Stimulated activated CD4-positive, alpha-beta T cell treated with anti-CD3 and anti-CD28 coated beads, Interleukin-1b, Interleukin-23, amount 100 ng/mL, for 4 hours (primary cell): Measurements from ENCODE around the gene PRR16.
"Not testable (repeated sequence)": the region's sequence is repeated elsewhere in the genome, so short reads cannot be mapped to it uniquely, and the experiment has no call there.

Experiments
- DNase-seq, 2 donors: peaks; one replicate each; pipeline ENCODE4 v3.0.0-alpha.2; 2020; ENCODE audit warnings: low read depth in 2 of 2

Gene PRR16

GRCh38 chr5:120655828-120656435 lies 191.8 kb downstream of the PRR16 start:
- no peak for DNase-seq

DNA sequence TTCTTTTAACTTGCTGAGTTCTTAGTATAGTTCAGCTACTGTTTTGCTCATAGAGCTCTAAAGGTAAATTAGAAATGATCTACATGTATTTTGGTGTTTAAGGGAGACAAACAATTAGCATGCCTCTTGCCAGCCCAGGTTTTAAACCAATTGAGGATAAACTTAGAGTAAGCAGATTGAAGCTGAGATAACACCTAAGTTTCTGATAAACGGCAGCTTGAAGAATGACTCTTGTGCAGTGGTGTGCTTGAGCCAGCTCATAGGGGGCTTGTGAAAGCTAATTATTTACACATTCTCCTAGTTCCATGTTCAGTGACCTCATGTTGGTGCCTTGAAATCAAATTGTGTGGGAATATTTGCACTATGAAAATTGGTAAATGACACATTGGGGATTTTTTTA lies 193.0 kb downstream of the PRR16 start:
- DNase-seq = no peak

- DNase-seq = no peak
Measured at GRCh38 chr5:120677481-120677880, 213.4 kb downstream of the PRR16 start.

DNA sequence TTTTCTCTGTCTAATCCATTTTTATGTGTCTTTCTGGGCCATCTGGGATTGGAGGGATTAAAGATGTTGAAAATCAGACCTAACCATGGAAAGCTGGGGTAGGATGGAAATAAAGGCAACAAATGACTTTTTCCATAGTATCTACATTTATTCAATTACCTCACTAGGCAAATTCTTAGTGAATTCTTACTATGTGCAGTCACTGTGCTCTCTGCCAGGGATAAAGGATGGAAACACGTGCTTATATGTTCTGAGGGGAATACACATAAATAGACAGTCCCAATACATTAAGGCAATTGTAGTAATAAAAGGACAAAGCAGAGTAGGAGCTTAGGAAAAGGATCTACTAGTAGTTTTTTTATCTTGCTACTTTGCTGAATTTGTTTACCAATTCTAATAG lies 214.2 kb downstream of the PRR16 start:
- DNase-seq = no peak

GRCh38 chr5:120682851-120683250 lies 218.8 kb downstream of the PRR16 start:
- no peak for DNase-seq

- no peak for DNase-seq
Measured at GRCh38 chr5:120683580-120683979, 219.5 kb downstream of the PRR16 start.

GRCh38 chr5:120684213-120684612 lies 220.1 kb downstream of the PRR16 start:
- DNase-seq = no peak

DNA sequence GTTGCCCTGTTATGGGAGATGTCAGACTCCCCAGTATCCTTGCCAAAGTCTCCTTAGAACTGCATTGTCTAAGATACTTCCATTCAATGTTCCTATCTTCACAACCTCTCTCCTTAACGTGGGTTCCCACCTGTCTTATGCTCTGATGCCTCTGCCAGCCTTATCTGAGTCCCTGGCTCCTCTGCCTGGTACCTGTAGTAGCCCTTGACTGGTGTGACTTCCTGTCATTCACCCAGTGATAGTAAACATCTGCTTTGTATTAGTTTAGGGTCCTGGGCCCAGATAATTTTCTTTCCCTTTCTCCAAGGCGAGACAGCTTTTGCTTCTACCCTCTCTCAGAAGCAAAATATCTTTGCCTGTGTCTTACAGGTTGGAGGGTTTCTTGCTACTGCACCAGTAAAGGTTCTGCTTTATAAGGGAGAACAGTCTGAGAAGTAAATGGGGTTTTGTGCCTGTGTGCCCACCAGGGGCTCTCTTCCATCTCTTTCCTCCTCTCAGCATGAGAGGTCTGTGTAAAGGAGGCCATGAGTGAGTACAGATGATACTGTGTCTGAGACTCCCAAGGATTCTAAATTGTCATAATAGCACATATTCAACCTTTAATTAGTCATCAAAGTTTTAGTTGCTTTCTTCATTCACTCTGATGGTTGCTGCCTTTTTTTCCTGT lies 220.8 kb downstream of the PRR16 start:
- no peak for DNase-seq

GRCh38 chr5:120690621-120691407 lies 226.7 kb downstream of the PRR16 start:
- no peak for DNase-seq

- DNase-seq = no peak
Measured at GRCh38 chr5:120692325-120692724, 228.2 kb downstream of the PRR16 start.

DNA sequence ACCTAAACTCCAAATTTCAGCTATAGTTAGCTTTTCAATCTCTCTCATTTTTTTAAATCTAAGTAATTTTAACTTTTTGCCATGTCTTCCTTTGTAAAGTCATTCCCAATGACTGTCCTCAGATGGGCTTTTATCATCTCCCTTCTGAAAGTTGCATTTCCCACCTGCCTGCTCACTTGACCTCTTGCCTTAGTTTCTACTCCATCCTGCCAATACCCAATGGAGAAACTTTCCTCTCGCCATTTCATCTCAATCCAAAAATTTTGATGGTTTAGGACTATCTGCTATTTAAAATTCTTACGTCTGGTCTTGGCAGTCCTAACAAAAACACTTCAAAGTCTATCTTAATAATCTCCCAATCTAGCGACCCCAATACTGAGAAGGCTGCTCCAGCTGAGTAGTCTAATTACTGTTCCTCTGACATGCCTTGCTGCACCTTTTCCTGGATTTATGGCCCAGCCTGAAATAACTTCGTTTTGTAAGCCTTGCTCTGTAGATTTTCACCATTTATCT lies 231.3 kb downstream of the PRR16 start:
- no peak for DNase-seq

GRCh38 chr5:120697147-120697546 lies 233.0 kb downstream of the PRR16 start:
- no peak for DNase-seq

DNA sequence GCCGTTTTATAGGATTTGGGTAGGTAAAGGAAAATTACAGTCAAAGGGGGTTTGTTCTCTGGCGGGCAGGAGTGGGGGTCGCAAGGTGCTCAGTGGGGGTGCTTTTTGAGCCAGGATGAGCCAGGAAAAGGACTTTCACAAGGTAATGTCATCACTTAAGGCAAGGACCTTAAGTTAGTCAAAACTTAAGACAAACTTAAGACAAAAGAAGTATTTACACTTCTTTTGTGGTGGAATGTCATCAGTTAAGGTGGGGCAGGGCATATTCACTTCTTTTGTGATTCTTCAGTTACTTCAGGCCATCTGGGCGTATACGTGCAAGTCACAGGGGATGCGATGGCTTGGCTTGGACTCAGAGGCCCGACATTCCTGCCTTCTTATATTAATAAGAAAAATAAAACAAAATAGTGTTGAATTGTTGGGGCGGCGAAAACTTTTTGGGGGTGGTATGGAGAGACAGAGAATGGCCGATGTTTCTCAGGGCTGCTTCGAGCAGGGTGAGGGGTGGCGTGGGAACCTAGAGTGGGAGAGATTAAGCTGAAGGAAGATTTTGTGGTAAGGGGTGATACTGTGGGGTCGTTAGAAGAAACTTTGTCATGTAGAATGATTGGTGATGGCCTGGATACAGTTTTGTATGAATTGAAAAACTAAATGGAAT lies 233.7 kb downstream of the PRR16 start:
- not testable (repeated sequence) for DNase-seq

DNA sequence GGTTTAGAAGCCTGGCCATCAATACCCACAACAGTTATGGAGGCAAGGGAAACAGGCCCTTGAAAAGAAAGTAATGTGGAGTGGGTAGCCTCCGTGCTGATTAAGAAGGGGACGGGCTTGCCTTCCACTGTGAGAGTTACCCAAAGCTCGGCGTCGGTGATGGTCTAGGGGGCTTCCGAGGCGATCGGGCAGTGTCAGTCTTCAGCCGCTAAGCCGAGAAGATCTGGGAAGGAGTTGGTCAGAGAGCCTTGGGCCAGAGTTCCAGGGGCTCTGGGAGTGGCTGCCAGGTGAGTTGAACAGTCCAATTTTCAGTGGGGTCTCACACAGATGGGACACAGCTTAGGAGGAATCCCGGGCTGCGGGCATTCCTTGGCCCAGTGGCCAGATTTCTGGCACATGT lies 236.6 kb downstream of the PRR16 start:
- DNase-seq = not testable (repeated sequence)

DNA sequence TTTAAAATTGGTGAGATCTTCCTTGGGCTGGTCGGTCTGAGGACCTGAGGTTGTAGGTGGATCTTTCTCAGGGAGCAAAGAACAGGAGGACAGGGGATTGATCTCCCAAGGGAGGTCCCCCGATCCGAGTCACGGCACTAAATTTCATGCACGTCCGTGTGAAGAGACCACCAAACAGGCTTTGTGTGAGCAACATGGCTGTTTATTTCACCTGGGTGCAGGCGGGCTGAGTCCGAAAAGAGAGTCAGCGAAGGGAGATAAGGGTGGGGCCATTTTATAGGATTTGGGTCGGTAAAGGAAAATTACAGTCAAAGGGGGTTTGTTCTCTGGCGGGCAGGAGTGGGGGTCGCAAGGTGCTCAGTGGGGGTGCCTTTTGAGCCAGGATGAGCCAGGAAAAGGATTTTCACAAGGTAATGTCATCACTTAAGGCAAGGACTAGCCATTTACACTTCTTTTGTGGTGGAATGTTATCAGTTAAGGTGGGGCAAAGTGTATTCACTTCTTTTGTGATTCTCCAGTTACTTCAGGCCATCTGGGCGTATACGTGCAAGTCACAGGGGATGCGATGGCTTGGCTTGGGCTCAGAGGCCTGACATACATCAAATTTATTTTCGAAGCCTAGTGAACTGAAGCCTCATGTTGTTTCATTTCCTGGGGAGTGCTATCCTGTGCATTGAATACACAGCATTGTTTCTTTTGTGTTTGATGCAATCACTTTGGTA lies 238.9 kb downstream of the PRR16 start:
- DNase-seq = not testable (repeated sequence)

GRCh38 chr5:120703918-120704587 lies 240.0 kb downstream of the PRR16 start:
- no peak for DNase-seq

DNA sequence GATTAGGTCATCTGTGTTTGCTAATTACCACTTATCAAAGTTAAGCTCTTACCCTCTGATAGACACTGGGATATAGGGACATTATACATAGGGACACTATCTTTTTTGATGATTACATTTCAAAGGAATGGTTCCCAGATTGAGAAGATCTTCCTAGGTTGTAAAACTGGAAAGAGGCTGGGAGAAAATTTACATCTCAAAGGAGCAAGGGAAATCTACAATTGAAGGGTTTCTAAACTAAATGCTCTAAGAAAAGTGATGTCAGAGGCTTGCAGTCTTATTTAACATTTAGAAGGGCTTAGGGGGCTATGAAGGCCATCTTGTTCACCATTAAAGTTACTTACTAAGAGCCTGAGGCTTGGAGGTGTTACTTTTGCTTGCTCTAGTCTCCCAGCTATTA lies 242.8 kb downstream of the PRR16 start:
- DNase-seq = no peak

DNA sequence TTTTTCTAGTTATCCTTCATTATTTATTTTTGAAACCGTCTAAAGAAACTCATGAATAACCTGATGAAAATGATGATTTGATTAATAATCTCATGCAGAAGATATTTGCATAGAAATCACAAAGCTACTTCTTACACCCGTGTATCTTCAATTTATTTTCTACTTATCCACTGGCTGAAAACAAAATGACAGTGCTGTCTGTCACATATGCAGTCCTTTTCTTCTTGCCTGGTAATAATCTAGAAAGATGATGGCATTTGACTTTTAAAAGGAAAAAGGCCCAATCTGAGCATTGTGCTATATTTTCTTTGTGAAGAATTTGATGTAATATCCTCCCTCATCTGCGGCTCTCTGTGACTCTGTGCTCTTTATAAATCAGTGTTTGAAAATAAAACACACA lies 253.3 kb downstream of the PRR16 start:
- DNase-seq = no peak

DNA sequence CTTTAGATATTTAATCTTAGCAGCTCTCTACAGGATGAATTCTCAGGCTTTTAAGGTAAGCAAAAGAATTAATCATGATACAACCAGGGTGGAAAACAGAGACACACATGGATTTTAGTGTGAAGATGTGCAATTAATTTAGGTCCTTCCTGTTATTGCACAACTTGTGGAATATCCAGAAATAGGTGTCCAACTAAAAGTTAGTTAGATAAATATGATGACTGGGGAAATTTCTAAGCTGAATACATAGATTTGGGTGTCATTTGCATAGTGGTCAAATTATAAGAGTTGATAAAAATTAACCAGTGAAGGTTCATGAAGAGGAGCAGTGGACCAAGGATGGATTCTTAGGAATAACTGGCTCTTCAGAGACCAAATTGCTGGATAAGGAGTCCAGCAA lies 266.1 kb downstream of the PRR16 start:
- DNase-seq = no peak

DNA sequence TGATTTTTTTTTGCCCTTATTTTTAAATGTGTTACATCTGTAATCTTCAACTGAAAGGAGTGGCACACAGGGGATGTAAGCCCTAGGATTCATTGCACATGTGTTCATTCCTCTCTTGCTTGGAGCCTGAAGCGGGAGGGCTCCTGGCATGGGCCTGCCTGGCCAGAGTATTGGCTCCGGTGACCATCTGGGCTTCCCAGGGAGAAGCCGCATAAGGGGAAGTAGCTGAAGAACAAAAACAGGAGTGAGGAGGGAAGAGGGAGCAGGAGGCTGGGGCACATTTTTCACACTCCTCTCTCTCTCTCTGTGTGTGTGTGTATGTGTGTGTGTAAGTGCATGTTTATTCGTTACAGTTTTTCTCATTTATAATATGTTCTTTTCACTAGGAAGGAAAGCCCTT lies 269.9 kb downstream of the PRR16 start:
- no peak for DNase-seq

DNA sequence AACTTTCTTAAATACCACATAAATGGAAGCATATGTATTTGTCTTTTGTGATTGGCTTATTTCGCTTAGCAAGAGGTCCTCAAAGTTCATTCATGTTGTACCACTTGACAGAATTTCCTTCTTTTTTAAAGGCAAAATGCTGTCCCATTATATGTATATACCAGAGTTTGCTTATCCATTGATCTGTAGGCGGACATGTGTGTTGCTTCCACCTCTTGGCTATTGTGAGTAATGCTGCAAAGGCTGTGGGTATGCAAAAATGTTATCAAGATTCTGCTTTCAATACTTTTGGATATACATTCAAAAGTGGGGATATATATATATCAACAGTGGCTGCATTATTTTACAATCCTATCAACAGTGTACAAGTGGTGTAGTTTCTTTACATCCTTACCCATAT lies 271.0 kb downstream of the PRR16 start:
- DNase-seq = no peak
